Measurements from ENCODE around the gene DMP1. TPM values are rescaled to one million over a fixed set of nuclear protein-coding genes. Genes with fewer than 3 reads are reported as not detected.
A peak's percentile ranks its signal among the peaks of the same experiment; 100 is the strongest.

The DMP1 gene
- total and polyA plus RNA-seq, 2 donors from 2014 or later = not detected

- no peak for FAIRE-seq
- no peak for TF ChIP-seq CTCF (IDR thresholded peaks at IDR 0.05; ENCODE audit: borderline replicate concordance, extremely low read depth, insufficient read depth)
Observed at GRCh38 chr4:87662871-87663270, 12.8 kb downstream of the DMP1 start.

DNA sequence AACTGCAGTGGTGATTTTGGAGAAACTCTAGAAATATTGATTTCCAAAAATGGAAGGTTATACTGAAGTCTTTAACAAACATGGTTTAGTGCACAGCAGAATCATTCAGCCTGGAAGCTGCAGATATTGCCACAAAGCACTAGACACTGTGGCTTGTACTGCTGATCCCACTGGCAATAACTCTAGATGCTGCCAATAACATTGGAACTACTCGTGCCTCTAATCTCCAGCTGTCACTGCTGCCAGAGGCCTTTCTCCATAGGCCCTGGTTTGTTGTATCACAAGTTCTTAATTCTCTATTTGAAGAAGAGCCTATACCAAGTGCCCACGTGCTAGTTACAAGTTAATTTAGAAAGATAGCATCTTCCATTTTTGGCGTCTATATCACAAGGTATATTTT, 19.3 kb downstream of the DMP1 start:
- no peak for FAIRE-seq
- no peak for TF ChIP-seq CTCF (IDR thresholded peaks at IDR 0.05; ENCODE audit: borderline replicate concordance, extremely low read depth, insufficient read depth)

More at GRCh38 chr4:87662871-87663270, 12.8 kb downstream of the DMP1 start:
- H3K27me3 ChIP-seq (ENCODE audit: control insufficient read depth, insufficient read depth, low read length) = no peaks in the 10 kb centered on the region
- H3K27ac ChIP-seq (ENCODE audit: low read depth in 2 of 2, low read length in 2 of 2) = no peak overlapping the region
- H3K36me3 ChIP-seq (ENCODE audit: control insufficient read depth in 2 of 3, insufficient read depth in 3 of 3, low read length in 3 of 3) = no peaks in the 10 kb centered on the region
- no peak overlapping the region for H3K9ac ChIP-seq (ENCODE audit: low read length in 3 of 3)
- no peaks in the 10 kb centered on the region for H3K9me3 ChIP-seq (ENCODE audit: control insufficient read depth in 2 of 3, insufficient read depth in 1 of 3, low read length in 3 of 3)
- DNase-seq = no peak
- H3K4me3 ChIP-seq (ENCODE audit: low read length in 3 of 3) = no peak overlapping the region
- intact Hi-C loops (cut with DNase I) = no loop called here
- H3K4me1 ChIP-seq (ENCODE audit: control insufficient read depth in 2 of 3, insufficient read depth in 2 of 3, low read depth in 1 of 3, low read length in 3 of 3) = no peaks in the 10 kb centered on the region

DNA sequence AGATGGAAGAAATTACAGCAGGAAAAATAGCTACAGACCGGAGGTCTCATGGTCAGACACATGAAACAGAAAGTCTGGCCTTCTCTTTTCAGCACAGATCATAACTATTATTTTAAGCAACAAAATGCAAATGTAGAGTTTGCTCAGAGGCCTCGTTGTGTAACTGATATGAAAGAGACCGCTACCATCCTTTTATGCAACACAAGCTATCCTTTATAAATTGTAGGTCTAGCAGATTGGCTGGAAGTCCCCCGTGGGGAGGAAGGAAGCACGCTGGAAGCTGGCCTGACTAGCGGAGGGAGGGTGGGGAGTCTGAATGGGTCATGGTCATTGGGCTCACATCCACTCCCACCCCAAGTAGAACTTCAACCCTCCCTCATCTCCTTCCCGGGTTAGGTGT, 27.7 kb downstream of the DMP1 start:
- H3K9me3 ChIP-seq (ENCODE audit: control insufficient read depth in 2 of 3, insufficient read depth in 1 of 3, low read length in 3 of 3) = no peaks in the 10 kb centered on the region
- H3K9ac ChIP-seq (ENCODE audit: low read length in 3 of 3) = no peak overlapping the region
- FAIRE-seq (no peak), DNase-seq (peak in 1 of 5 donors; percentile 14)
- no peaks in the 10 kb centered on the region for H3K27me3 ChIP-seq (ENCODE audit: control insufficient read depth, insufficient read depth, low read length)
- no peak overlapping the region for H3K4me3 ChIP-seq (ENCODE audit: low read length in 3 of 3)
- no peak overlapping the region for H3K27ac ChIP-seq (ENCODE audit: low read depth in 2 of 2, low read length in 2 of 2)
- H3K36me3 ChIP-seq (ENCODE audit: control insufficient read depth in 2 of 3, insufficient read depth in 3 of 3, low read length in 3 of 3) = no peaks in the 10 kb centered on the region
- intact Hi-C loops (cut with DNase I) = no loop called here
- no peaks in the 10 kb centered on the region for H3K4me1 ChIP-seq (ENCODE audit: control insufficient read depth in 2 of 3, insufficient read depth in 2 of 3, low read depth in 1 of 3, low read length in 3 of 3)
- TF ChIP-seq CTCF (IDR thresholded peaks at IDR 0.05; ENCODE audit: borderline replicate concordance, extremely low read depth, insufficient read depth) = no peak

More for the DNA sequence above, 19.3 kb downstream of the DMP1 start:
- peaks cover 0 to 10% (median 0%) of the 10 kb centered on the region in 3 donors for H3K9me3 ChIP-seq (ENCODE audit: control insufficient read depth in 2 of 3, insufficient read depth in 1 of 3, low read length in 3 of 3)
- intact Hi-C loops (cut with DNase I) = no loop called here
- H3K27ac ChIP-seq (ENCODE audit: low read depth in 2 of 2, low read length in 2 of 2) = no peak overlapping the region
- H3K36me3 ChIP-seq (ENCODE audit: control insufficient read depth in 2 of 3, insufficient read depth in 3 of 3, low read length in 3 of 3) = no peaks in the 10 kb centered on the region
- DNase-seq = no peak
- no peak overlapping the region for H3K4me3 ChIP-seq (ENCODE audit: low read length in 3 of 3)
- H3K4me1 ChIP-seq (ENCODE audit: control insufficient read depth in 2 of 3, insufficient read depth in 2 of 3, low read depth in 1 of 3, low read length in 3 of 3) = no peaks in the 10 kb centered on the region
- no peak overlapping the region for H3K9ac ChIP-seq (ENCODE audit: low read length in 3 of 3)
- no peaks in the 10 kb centered on the region for H3K27me3 ChIP-seq (ENCODE audit: control insufficient read depth, insufficient read depth, low read length)
